HFF-Myc (cell line): Measurements from ENCODE around the gene MYO3B.

ENCODE experiments used
- DNase-seq: peaks from one replicate; pipeline ENCODE4 v3.0.0-alpha.2; 2011; ENCODE audit warnings: low read depth; ENCODE audit errors: extremely low read depth
- H3K4me3 ChIP-seq: replicated peaks from 2 replicates; pipeline ENCODE4 v1.5.1; 2011; ENCODE audit warnings: low read depth, mild to moderate bottlenecking, control low read depth, low read length
- TF ChIP-seq, protein P1 (sequence below): IDR thresholded peaks from 2 replicates; pipeline ENCODE4 v1.5.1; 2012; ENCODE audit warnings: mild to moderate bottlenecking, low read depth, low read length, control low read depth; ENCODE audit errors: missing control alignments

MYO3B gene

DNA sequence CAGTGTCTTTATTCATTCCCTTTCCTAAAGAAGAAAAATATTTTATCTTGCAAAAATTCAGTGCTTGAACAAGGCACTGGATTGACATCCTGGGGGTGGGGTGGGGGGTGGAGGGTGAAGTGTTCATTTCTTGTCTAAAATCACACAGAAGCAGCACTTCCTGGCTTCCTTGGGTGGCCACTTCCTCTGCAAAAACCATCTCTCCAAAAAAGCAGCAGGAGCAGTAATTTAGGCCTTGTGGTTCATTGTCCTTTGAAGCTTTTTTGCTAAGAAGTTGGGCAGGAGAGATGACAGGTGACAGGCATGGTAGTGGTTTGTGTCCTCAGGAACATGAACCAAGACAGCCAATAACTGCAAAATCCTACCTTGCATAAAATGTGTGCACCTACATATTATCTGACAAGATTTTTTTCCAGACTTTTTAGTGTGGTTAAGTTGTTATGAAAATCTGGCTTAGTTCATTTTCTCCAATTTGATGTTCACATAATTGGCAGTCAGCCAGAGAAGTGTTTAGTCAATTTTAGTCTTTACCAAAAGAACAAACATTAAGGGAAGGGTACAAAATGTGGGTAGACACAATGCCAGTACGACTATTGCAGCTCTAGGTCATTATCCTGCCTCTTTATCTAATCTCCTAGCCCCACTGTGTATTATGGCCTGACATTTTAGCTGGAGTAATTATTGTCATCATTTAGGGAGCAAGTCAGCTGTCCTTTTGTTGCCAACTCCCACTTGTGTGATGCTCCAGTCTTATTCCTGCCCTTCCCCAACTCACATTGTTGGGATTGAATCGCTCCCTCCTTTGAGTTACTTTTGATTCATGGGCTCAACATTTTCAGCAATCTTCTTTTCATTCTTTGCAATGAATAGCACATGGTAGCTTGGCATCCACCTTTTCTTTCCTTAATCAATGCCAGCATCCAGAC, 177.2 kb downstream of the MYO3B start:
- no peak overlapping the region for H3K4me3 ChIP-seq
- DNase-seq = no peak
- TF ChIP-seq, protein P1, sequence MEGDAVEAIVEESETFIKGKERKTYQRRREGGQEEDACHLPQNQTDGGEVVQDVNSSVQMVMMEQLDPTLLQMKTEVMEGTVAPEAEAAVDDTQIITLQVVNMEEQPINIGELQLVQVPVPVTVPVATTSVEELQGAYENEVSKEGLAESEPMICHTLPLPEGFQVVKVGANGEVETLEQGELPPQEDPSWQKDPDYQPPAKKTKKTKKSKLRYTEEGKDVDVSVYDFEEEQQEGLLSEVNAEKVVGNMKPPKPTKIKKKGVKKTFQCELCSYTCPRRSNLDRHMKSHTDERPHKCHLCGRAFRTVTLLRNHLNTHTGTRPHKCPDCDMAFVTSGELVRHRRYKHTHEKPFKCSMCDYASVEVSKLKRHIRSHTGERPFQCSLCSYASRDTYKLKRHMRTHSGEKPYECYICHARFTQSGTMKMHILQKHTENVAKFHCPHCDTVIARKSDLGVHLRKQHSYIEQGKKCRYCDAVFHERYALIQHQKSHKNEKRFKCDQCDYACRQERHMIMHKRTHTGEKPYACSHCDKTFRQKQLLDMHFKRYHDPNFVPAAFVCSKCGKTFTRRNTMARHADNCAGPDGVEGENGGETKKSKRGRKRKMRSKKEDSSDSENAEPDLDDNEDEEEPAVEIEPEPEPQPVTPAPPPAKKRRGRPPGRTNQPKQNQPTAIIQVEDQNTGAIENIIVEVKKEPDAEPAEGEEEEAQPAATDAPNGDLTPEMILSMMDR = no peak

DNA sequence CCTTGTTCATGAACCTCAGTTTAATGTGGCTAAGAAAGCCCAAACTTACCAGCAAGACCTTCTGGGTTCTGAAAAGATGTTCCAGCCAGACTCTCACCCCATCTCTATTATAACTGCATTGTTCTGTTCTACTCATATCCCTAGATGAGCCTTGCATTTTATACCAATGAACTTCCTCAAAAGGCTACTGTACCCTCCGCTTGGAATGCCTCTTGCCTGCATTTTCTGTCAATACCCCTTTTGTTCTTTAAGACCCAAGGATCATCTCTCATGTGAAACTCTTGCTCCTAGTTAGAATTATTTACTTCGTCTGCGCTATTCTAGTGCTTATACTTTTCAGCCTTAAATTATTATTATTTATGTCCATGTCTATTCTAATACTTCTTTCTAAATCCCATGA, 181.5 kb downstream of the MYO3B start:
- no peak for DNase-seq
- TF ChIP-seq, protein P1 = no peak
- no peak overlapping the region for H3K4me3 ChIP-seq

DNA sequence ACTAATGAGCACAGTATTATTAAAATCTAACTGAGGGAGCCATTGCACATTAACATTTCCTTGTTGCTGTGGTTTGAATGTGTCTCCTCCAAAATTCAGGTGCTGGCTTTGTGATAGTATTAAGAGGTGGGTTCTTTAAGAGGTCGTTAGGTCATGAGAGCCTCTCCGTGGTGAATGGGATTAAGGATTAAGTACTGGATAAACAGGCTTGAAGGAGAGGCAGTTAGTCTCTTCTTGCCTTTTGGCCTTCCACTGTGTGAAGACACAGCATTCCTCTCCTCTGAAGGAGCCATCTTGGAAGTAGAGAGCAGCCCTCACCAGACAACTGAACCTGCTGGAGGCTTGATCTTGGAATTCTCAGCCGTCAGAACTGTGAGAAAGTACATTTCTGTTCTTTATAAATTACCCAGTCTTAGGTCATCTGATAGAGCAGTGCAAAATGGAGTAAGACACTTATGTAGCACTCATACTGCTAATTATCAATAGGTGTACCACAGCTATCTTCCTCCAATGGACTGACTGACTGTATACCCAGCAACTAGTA, 182.7 kb downstream of the MYO3B start:
- DNase-seq = no peak
- no peak overlapping the region for H3K4me3 ChIP-seq
- TF ChIP-seq, protein P1 = no peak

DNA sequence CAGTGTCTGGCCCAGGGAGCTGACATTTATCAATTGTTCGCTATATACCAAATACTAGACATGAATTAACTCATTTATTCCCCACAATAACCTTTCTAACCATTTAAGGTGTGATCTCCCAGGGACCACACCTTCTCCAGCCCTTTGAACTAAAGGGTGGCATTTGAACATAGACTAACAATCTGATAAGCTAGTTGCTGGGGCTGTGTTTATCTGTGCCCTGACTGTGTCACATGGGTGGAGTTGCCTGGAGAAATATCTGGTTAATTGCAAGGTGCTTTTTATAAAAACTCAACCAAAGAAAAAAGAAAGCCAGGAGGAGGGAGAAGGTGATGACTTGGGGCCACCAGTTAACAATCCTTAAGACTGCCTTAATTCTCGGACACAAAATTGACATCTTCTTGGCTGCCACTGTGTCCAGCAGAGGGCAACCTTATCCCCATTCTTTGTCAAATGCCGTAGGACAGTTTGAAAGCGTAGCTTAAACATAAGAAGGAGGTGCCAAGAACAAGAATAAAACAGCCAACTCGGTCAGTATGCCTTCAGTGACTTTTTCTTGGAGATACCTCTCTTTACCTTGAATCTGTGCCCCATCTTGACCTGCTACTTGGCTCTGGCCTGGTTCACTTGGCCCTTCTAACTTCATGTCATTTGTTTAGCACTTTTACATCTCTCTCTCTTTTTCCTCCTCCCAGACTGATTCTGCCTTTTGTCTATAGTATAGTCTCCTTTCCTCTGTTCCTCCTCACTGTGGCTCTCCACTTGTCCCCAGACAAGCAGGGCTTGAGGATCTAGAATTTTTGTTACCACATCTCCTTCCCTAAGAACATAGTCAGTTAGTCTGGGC, 183.4 kb downstream of the MYO3B start:
- TF ChIP-seq, protein P1 = peak; percentile 79
- peak; percentile 31 for DNase-seq

DNA sequence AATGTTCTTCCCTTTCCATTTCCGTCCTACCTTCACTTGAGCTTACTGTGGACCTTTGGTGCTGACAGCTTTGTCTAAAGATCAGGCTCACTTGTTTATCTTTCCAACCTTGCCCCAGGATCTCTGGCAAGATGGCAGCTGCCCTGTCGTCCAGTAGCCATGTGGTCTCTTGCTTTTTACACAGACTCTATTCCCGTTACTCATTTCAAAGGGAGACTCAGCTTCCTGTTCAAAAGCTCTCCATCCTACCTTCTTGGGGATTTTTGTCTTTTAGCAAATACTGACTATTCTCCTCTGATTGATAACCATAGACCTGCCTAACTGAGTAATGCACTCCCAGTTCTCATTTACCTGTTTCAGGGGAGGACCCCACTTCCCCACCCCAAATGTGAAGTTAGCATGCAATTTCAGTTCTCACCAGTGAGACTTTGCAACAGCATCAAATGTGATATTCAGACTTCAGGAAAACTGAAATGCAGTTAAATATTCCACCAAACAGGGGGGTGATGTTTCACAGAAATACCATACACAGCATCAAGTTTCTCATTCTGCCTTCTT, 184.4 kb downstream of the MYO3B start:
- TF ChIP-seq, protein P1 = no peak
- no peak for DNase-seq

More for the DNA sequence above, 183.4 kb downstream of the MYO3B start:
- H3K4me3 ChIP-seq = no peak overlapping the region

DNA sequence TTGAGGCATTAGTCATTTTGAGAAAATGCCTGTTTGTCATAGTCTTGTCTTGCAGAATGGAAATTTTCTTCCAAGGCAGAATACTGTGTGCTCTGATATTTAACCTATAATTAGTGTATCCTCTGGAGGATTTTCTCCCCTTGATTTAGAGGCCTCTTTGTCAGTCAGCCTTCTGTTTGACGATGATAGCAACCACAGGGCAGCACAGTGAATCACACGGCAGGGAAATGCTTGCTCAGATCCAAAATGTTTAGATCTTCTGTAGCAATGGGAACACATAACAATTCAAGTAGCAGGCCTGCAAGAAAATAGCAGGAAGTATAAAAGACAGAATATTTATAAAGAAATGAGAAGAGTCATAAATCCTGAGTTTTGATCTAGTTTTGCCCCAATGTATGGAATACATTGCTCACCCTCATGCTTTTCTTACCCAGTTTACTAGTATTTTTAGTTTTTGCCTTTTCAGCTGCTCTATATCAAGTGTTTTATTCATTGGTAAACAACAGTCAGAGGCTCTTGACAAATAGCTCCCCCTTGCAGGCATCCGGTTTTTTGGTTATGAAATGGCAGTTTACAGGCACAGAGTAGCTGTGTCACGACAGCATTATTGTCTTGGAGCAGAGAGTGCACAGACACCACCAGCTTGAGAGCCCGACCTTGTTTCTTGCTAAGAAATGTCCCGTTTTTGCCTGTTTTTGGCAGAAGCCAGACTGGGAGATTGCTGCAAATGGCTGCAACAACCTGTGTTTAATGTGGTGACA, 185.1 kb downstream of the MYO3B start:
- DNase-seq = no peak
- H3K4me3 ChIP-seq = no peak overlapping the region
- TF ChIP-seq, protein P1 = no peak

More for the DNA sequence above, 184.4 kb downstream of the MYO3B start:
- H3K4me3 ChIP-seq = no peak overlapping the region
